LNCaP clone FGC (cell line): Measurements from ENCODE around the gene HDAC3.

Source experiments
- DNase-seq: peaks from one replicate; pipeline ENCODE4 v3.0.0-alpha.2; 2011; ENCODE audit warnings: low read depth
- H3K4me3 ChIP-seq: 2 replicates; pipeline ENCODE4 v1.5.1; 2011; ENCODE audit warnings: mild to moderate bottlenecking, low read depth, low read length, control low read depth
- TF ChIP-seq, protein P1 (sequence below): IDR thresholded peaks from 2 replicates; pipeline ENCODE4 v1.5.1; 2012; ENCODE audit warnings: mild to moderate bottlenecking; ENCODE audit not compliant: control insufficient read depth, insufficient read depth; ENCODE audit errors: extremely low read depth

HDAC3 gene

DNA sequence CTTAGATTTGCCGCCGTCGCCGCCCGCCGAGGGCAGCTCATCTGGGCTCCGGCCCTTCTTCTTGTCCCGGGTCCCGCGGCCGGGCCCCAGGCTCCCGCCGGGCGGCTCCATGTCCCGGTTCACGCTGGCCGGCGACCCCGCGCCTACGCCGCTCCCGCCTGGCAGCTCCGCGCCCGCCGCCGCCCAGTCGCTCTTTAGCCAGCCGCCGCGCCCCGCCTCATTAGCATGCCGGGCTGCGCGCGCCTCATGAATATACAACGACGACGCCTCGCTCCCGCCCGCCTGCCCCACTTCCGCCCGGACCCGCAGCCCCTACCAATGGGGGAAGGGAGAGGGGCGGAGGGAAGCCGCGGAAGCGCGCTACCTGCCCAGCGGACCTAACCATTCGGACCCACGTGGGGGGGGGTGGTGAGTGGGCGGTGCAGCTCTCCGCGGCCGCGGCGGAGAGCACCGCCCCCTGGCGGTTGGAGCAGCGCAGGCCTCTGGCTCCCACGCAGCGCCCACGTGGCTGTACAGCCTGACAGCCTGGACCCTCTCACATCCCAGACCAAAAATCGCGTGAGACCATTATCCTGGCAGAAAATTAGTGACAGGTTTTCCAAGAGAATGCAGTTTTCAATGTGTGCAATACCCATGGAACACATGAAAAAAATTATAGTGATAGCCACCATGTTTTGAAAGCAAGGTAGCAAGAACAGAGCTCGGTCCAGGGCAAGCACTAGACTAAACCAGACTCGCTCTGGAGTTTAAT lies 17.7 kb downstream of the HDAC3 start, which contains the start of gene DIAPH1:
Gene DIAPH1, minus strand, starts transcription at position 197 of the 751 bp plus-strand sequence. Its CDS starts 86 bp downstream, at position 111.
- peak within 1 kb of the TSS; percentile 89 for H3K4me3 ChIP-seq
- TF ChIP-seq, protein P1, sequence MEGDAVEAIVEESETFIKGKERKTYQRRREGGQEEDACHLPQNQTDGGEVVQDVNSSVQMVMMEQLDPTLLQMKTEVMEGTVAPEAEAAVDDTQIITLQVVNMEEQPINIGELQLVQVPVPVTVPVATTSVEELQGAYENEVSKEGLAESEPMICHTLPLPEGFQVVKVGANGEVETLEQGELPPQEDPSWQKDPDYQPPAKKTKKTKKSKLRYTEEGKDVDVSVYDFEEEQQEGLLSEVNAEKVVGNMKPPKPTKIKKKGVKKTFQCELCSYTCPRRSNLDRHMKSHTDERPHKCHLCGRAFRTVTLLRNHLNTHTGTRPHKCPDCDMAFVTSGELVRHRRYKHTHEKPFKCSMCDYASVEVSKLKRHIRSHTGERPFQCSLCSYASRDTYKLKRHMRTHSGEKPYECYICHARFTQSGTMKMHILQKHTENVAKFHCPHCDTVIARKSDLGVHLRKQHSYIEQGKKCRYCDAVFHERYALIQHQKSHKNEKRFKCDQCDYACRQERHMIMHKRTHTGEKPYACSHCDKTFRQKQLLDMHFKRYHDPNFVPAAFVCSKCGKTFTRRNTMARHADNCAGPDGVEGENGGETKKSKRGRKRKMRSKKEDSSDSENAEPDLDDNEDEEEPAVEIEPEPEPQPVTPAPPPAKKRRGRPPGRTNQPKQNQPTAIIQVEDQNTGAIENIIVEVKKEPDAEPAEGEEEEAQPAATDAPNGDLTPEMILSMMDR: peak; percentile 96
- DNase-seq: peak; percentile 87

DNA sequence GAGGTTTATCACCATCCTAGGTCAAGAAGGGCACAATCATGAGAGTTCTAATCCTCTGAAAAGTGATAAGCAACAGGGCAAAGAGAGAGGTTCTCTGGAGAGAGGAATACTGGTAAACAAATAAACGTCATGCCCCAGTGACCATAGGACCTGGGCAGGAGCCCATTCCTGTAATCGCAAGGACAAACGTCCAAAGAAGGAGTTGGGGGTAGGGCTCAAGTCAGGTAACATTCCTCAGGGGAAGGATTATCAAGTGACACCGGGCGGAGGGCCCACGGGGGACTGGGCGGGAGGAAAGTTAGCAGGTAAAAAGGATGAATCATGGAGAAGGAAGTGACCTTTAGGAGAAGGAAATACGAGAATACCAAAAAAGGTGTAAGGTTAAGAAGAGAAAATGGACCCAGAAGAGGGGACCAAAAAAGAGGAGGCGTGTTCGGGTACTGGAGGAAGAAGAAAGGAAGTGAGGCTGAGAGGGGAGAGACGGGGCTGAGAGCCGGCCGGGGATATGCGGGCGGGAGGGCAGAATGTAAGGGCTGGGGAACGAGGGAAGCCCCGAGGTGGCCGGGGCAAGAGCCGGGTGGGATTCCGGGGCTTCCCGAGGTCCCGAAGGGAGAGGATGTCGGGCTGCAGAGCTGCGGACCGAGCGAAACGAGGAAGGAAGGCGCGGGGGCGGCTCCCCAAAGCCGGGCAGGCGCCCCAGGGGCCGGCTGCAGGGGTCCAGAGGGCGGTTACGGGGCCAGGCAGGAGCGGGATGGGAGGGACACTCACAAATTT lies 18.4 kb downstream of the HDAC3 start:
- H3K4me3 ChIP-seq: peak overlapping the region; percentile 89
- peak; percentile 91 for DNase-seq
- TF ChIP-seq, protein P1: no peak

DNA sequence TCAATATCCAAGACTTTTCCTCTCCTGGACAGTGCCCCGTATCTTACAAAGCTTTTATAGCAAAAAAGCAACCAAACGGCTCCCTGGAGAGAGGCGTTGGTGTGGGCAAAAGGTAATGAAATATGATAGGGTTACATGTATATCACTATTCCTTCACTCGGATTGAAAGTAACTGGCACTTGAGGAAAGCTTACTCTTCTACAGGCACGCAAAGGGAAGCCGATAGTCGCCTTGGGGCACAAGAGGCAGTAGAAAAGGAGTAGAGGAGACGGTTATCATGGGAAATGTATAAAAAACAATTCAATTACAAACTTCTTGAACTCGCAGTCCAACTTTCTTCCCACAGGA lies 19.0 kb downstream of the HDAC3 start:
- no peak for DNase-seq
- TF ChIP-seq, protein P1: no peak
- H3K4me3 ChIP-seq: peak overlapping the region; percentile 89

DNA sequence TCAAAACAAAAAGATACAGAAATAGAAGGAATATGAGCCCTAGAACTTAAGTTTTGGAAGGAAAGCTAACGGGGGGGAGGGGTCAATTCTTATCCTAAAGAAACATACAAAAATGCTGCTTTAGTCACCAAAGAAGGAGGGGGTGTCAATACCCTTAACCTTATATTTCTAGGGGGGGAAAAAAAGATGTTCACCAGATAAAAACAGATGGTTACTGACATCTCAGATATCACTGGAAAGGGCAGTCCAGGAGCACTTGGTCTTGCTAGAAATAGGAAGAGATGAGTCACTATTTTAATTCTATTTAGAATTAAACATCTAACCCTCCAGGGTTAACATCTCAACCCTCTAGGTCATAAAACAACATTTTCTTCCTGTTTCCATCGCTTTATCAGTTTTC lies 19.5 kb downstream of the HDAC3 start:
- DNase-seq: no peak
- TF ChIP-seq, protein P1: no peak
- H3K4me3 ChIP-seq: peak overlapping the region; percentile 89

DNA sequence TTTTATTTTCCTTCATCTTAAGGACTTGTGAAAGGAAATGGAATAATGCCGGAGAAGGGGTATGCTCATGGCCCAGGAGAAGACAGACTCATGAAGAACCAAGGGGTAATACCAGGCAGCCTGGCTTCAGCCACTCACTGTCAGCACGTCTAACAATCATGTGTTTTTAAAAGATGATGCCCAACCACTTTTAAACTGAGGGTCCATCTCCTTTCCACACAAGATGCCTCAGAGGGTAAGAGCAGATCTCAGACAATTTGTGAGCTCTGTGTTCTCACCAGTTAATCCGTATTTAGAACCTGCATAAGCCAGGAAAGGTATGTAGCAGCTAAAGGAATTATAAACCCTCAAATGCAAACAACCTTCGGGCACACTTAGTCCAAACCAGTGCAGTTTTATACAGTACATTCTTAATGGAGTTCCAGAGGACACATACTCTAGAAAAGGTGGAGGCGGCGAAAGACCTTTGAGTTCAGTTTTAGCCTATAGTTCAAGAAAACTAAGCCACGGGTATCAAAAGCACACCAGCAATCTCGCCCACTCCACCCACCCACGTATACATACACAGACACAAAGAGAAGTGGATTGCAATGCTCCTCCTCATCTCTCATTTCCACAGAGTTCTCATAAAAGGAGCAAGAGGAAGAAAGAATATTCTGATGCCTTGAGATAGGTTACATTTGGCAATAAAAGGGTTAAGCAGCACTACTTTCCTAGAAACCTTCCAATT lies 20.5 kb downstream of the HDAC3 start:
- TF ChIP-seq, protein P1: no peak
- peak overlapping the region; percentile 89 for H3K4me3 ChIP-seq
- DNase-seq: no peak

DNA sequence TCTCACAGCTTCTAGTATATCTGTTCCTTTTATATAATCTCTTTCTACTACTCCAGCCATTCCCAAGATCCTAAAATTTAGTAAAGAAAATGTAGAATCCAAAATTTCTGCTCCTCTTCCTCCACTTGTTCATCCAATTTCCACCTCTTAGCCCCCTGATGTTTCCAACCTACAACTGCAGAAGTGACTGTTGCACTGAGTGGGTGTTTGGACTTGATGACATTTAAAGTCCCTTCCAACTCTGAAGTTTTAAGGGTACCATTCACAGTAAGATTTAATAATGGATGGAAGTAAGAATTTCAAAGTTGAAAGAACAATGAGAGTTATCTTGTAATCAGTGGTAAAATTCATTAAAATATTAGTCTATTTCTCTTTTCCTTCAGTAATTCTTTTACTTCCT lies 23.3 kb downstream of the HDAC3 start:
- H3K4me3 ChIP-seq: no peak overlapping the region
- DNase-seq: no peak
- TF ChIP-seq, protein P1: no peak
